Measurements from ENCODE around the gene TOM1L2. TPM values are rescaled to one million over a fixed set of nuclear protein-coding genes. Genes with fewer than 3 reads are reported as not detected.

Gene TOM1L2
- total RNA-seq, 4 donors from 2014 or later: 17.5 to 44.6 (median 27.1) TPM

DNA sequence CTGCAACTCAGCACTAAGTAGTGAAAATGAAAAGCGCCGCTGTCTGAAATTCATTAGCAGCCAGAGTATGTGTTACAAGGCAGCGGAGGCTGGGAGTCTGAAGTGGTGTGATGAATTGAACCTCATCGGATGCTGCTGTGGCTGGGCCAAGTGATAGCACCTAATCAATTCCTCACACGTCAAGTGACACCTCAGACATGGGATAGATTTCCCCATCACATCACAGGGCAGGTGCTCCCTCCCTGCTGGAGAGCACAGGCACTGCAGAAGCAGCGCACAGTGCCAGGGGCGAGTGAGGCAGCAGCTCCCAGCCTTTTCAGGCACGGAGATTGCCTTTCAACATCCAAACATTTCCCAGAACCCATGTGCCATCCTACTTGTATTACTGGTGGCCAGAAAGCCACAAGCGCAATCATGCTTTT lies 32.7 kb upstream of the TOM1L2 start:
- TF ChIP-seq, protein P1, sequence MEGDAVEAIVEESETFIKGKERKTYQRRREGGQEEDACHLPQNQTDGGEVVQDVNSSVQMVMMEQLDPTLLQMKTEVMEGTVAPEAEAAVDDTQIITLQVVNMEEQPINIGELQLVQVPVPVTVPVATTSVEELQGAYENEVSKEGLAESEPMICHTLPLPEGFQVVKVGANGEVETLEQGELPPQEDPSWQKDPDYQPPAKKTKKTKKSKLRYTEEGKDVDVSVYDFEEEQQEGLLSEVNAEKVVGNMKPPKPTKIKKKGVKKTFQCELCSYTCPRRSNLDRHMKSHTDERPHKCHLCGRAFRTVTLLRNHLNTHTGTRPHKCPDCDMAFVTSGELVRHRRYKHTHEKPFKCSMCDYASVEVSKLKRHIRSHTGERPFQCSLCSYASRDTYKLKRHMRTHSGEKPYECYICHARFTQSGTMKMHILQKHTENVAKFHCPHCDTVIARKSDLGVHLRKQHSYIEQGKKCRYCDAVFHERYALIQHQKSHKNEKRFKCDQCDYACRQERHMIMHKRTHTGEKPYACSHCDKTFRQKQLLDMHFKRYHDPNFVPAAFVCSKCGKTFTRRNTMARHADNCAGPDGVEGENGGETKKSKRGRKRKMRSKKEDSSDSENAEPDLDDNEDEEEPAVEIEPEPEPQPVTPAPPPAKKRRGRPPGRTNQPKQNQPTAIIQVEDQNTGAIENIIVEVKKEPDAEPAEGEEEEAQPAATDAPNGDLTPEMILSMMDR (IDR thresholded peaks at IDR 0.05; ENCODE audit: low read depth): no peak

DNA sequence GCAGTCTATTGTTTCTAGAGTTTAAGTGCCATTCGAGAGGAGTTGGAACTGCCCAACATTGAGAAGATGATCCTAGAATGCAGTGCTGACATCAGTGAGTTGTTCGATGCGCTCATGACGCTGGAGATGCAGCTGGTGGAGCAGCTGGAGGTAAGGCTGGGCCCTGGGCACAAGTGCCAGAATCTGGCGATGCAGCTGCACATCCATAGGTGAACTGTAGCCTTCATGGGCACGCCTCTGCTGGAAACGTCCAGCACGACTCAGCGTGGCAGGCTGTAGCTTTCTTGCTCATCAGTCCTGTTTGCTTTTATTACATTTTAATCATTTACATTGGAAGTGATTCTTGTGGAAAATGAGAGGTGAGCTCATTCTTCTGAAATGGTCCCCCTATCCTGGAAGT lies 32.1 kb upstream of the TOM1L2 start:
- TF ChIP-seq, protein P1 (IDR thresholded peaks at IDR 0.05; ENCODE audit: low read depth): no peak

DNA sequence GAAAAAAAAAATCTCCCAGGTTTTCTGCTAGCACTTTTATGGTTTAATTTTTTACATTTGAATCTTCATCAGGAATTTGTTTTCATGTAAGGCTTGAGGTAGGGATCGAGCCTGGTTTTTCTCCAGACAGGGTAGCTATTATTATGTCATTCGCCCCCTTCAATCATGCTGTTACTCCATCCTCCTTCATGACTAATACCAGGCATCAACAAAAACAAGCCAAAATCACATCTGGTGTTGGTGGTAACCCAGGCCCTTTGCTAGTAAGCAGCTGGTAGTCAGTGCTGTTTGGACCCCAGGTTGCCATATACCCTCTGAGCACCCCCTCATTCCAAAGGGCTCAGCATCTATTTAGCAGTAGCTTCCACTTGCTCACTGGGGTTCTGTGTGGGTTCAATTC lies 30.0 kb upstream of the TOM1L2 start:
- TF ChIP-seq, protein P1 (IDR thresholded peaks at IDR 0.05; ENCODE audit: low read depth): no peak

DNA sequence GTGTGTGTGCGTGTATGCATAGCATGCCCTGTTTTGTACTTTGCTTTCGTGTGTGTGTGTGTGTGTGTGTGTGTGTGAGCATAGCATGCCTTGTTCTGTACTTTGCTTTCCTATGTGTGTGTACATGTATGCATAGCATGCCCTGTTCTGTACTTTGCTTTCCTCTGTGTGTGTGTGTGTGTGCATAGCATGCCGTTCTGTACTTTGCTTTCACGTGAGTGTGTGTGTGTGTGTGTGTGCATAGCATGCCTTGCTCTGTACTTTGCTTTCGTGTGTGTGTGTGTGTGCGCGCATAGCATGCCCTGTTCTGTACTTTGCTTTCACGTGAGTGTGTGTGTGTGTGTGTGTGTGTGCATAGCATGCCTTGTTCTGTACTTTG lies 27.8 kb upstream of the TOM1L2 start:
- TF ChIP-seq, protein P1 (IDR thresholded peaks at IDR 0.05; ENCODE audit: low read depth): no peak

DNA sequence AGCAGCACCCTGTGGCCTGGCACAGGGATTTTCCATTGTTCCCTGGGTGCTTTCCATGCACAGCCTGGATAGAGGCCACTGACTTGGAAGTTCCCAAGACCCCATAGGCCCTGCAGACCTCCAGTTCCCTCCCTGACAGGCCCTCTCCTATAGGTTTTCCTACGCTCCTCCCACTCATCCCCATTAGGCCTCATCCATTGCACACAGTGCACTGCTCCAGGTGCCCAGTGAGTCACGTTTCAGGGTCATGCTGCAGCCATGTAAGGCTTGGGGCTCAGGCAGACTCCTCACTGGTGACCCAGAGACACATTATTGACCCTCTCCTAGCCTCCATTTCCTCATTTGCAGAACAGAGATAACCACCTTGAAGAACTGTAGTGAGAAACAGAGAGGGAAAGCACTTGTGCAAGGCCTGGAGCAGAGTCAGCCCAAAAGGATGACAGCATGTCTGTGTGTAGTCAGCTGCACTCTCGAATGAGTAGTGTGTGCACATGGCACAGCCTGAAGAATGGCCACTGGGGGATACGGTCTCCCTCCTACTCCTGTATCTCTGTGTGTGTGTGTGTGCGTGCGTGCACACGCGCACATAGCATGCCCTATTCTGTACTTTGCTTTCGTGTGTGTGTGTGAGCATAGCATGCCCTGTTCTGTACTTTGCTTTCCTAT lies 27.3 kb upstream of the TOM1L2 start:
- TF ChIP-seq, protein P1 (IDR thresholded peaks at IDR 0.05; ENCODE audit: low read depth): no peak

DNA sequence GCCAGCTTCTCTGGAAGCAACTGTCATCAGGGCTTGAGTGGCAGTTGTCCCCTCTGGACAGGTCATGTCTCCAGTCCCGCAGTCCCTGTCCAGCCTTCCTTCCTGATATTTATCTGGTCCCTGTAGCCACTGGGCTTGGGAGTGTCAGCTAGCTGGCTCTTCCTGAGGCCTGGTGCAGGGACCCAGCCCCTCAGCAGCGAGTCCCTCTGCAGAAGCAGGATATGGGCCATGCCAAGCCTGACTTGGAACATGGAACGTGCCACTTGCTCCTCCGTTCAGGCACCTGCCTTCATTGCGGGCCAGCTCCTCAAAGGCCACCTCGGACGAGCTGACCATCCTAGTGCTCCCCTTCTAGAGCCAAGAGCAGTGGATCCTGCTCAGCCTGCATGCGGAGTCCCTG lies 26.7 kb upstream of the TOM1L2 start:
- TF ChIP-seq, protein P1 (IDR thresholded peaks at IDR 0.05; ENCODE audit: low read depth): no peak

DNA sequence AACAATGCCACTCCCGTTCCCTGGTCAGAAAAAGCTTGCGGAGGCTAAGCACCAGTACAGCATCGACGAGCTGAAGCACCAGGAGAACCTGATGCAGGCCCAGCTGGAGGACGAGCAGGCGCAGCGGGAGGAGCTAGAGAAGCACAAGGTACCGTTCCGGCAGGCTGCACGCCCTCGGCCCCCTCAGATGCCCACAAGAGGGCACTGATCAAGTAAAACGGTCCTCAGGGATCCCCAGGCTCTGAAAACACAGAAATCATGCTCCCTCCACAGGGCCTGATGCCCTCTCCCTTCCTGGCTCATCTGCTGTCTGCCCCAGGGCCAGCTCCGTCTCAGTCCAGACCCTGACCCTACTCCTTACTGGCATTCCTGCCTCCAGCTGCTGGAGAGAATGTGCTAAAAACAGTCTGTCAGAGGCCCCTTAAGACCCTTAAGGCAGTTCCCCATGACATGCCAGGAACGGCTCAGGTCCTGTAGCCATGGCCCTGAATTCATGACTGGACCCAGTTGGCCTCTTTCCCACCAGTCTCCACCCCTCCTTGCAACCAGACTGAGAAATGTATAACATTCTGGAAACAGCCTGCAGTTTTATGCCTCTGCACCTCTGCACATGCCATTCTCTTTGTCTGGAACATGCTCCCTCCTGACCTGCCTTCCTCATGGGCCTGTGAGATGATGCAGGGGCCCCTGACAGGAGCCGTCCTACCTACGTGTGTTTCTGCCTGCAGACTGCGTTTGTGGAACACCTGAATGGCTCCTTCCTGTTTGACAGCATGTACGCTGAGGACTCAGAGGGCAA lies 22.3 kb upstream of the TOM1L2 start:
- TF ChIP-seq, protein P1 (IDR thresholded peaks at IDR 0.05; ENCODE audit: low read depth): no peak

Data from subcutaneous adipose tissue (tissue), 4 donors.